Measurements from ENCODE around the gene SH3GL2.

Gene SH3GL2

GRCh38 chr9:17669206-17669605, 90.3 kb downstream of the SH3GL2 start:
- DNase-seq (ENCODE audit: low read depth) = no peak
- H3K4me3 ChIP-seq (ENCODE audit: low read depth, low read length) = no peak overlapping the region
- no peak for TF ChIP-seq CTCF (IDR thresholded peaks at IDR 0.05; ENCODE audit: low read depth, low read length, missing control alignments)

GRCh38 chr9:17682684-17683083, 103.8 kb downstream of the SH3GL2 start:
- no peak overlapping the region for H3K4me3 ChIP-seq (ENCODE audit: low read depth, low read length)
- DNase-seq (ENCODE audit: low read depth) = no peak
- TF ChIP-seq CTCF (IDR thresholded peaks at IDR 0.05; ENCODE audit: low read depth, low read length, missing control alignments) = no peak

- no peak for DNase-seq (ENCODE audit: low read depth)
- H3K4me3 ChIP-seq (ENCODE audit: low read depth, low read length) = no peak overlapping the region
- no peak for TF ChIP-seq CTCF (IDR thresholded peaks at IDR 0.05; ENCODE audit: low read depth, low read length, missing control alignments)
Observed at GRCh38 chr9:17688834-17689233, 110.0 kb downstream of the SH3GL2 start.

- no peak overlapping the region for H3K4me3 ChIP-seq (ENCODE audit: low read depth, low read length)
- no peak for DNase-seq (ENCODE audit: low read depth)
- TF ChIP-seq CTCF (IDR thresholded peaks at IDR 0.05; ENCODE audit: low read depth, low read length, missing control alignments) = no peak
Observed at GRCh38 chr9:17694336-17694735, 115.5 kb downstream of the SH3GL2 start.

GRCh38 chr9:17695482-17695881, 116.6 kb downstream of the SH3GL2 start:
- no peak for DNase-seq (ENCODE audit: low read depth)
- TF ChIP-seq CTCF (IDR thresholded peaks at IDR 0.05; ENCODE audit: low read depth, low read length, missing control alignments) = no peak
- H3K4me3 ChIP-seq (ENCODE audit: low read depth, low read length) = no peak overlapping the region

GRCh38 chr9:17699615-17700330, 120.9 kb downstream of the SH3GL2 start:
- no peak for DNase-seq (ENCODE audit: low read depth)
- H3K4me3 ChIP-seq (ENCODE audit: low read depth, low read length) = no peak overlapping the region
- no peak for TF ChIP-seq CTCF (IDR thresholded peaks at IDR 0.05; ENCODE audit: low read depth, low read length, missing control alignments)

- no peak for TF ChIP-seq CTCF (IDR thresholded peaks at IDR 0.05; ENCODE audit: low read depth, low read length, missing control alignments)
- H3K4me3 ChIP-seq (ENCODE audit: low read depth, low read length) = no peak overlapping the region
- no peak for DNase-seq (ENCODE audit: low read depth)
Observed at GRCh38 chr9:17706347-17706746, 127.5 kb downstream of the SH3GL2 start.
